UCSD-AML1 (cell line): ENCODE data around the gene ZNF541.
A peak's percentile ranks its signal among the peaks of the same experiment; 100 is the strongest.

ENCODE experiments used
- DNase-seq: peaks from one replicate; lab custom pipeline; 2025; ENCODE audit not compliant: unreplicated experiment; lab: John Stamatoyannopoulos, UW

The ZNF541 gene, protein sequence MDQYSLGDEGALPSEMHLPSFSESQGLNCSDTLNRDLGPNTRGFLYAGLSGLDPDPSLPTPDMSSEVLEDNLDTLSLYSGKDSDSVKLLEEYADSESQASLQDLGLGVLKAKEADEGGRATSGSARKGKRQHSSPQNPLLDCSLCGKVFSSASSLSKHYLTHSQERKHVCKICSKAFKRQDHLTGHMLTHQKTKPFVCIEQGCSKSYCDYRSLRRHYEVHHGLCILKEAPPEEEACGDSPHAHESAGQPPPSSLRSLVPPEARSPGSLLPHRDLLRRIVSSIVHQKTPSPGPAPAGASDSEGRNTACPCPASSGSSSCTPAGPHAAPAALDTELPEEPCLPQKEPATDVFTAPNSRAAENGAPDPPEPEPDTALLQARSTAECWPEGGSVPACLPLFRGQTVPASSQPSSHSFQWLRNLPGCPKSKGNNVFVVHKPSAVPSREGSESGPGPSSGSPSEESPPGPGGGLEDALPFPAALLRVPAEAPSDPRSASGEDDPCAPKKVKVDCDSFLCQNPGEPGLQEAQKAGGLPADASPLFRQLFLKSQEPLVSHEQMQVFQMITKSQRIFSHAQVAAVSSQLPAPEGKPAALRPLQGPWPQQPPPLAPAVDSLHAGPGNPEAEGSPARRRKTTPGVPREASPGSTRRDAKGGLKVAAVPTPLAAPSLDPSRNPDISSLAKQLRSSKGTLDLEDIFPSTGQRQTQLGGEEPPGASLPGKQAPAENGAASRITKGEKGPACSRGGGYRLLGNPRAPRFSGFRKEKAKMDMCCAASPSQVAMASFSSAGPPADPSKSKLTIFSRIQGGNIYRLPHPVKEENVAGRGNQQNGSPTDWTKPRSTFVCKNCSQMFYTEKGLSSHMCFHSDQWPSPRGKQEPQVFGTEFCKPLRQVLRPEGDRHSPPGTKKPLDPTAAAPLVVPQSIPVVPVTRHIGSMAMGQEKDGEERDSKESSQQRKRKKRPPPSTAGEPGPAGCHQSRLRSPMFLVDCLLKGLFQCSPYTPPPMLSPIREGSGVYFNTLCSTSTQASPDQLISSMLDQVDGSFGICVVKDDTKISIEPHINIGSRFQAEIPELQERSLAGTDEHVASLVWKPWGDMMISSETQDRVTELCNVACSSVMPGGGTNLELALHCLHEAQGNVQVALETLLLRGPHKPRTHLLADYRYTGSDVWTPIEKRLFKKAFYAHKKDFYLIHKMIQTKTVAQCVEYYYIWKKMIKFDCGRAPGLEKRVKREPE (N-terminal part only)

DNA sequence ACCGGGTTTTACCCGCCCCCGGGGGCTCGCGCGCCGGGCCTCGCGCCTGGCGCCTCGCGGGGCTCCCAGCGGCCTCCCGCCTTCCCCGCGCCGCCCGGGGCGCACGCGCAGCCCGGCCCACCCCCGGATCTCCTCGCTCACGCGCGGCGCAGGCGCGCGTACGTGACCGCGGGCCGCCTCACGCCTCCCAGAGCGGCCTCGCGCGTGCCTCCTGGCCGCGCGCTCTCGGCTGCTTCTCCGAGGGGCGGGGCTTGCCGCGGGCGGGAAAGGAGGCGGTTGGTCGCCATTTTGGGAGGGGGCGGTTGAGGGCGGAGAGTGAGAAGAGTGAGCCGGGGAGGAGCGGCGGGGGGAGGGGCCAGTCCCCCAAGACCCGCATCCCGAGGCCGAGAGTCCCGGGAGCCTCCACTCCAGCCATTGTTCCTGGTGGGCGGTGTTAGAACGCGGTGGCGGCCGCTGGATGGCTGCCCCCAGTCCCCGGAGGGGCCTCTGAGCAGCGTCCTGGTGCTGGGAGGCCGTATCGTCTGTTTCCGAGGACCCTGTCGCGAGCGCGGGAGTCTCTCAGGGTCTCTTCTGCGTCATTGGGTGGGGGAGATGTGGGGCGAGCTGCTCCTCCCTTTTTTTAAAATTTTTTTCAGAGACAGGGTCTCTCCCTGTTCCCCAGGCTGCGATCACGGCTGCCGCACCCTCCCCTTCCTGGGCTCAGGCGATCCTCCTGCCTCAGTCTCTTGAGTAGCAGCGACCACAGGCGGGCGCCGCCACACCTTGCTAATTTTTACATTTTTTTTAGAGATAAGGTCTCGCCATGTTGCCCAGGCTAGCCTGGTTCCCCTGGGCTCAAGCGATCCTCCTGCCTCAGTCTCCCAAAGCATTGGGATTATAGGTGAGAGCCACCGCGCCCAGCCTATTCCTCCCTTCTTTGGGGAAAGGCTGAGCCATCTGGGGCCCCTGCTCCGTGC, at the start of gene ZNF541:
TSS of gene ZNF541 (minus strand) at position 78 of the 956 bp plus-strand sequence. CDS start 17,292 bp downstream, outside the sequence.
- DNase-seq, result no peak

DNA sequence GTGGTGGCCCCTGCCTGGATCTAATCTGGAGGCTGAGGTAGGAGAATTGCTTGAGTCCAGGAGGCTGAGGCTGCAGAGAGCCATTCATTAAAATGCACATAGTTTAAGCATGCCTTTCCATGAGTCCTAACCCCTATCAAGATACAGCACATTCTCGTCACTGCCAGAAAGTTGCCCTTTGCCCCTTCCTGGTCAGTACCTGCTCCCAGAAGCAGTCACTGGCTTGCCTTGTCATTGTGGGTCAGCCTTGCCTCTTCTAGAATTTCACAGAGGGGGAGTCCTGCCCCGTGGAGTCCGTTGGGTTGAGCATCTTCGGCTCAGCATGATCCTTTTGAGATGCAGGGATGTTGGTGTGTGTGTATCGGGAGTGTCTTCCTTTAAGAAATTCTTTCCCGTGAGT, 46.8 kb upstream of the ZNF541 start:
- no peak for DNase-seq

DNA sequence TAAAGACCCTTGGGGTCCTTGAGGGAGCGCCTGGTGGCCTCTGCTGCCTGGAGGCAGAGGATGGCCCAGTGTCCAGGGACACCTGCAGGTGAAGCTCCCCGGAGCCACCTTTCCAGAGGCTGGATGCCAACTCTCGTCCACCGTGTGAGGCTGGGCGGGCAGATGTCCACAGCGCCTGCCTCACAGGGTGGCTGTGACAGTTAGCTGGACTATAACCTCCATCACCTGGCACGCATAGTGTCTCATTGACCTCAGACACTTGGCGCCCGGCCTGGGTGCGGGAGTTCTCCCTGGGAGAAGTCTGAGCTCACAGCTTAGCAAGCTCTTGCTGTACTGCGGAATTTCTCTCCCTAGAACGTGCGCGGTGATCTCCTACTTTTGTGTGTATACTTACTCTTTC, 45.8 kb upstream of the ZNF541 start:
- no peak for DNase-seq

DNA sequence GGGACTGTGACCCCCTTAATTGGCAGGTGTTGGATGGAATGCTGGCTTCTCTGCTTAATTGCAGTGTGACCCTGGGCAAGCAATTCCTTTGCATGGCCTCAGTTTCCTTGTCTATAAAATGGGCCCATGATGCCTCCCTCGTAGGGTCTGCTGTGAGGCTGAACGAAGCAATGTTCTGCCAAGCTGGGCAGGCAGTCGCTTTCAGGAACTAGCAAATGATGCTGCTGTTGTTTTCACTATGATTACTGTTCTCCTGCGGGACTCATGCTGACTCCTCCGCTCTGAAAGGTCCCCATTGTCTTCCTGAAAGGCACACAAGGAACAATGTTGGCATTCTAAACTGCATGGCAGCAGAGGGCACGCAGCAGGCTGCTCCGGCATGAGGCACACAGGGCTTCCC, 42.8 kb upstream of the ZNF541 start:
- no peak for DNase-seq

DNA sequence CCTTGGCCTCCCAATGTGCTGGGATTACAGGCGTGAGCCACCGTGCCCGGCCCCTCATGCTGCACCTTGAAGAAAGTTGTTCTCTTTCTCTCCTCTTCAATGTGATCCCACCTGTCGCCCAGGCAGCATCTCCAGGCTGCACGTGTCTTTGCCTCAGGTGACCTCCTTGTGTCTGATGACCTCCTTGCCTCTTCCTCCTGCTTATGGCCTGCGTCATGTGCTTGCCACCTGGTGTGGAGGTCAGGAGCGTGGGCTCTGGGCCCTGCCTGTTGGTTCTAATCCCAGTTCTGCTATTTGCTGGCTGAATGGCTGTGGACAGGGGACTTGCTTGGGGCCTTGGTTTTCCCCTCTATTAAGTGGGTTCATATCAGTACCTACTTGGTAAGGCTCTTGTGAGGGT, 42.3 kb upstream of the ZNF541 start:
- no peak for DNase-seq

DNA sequence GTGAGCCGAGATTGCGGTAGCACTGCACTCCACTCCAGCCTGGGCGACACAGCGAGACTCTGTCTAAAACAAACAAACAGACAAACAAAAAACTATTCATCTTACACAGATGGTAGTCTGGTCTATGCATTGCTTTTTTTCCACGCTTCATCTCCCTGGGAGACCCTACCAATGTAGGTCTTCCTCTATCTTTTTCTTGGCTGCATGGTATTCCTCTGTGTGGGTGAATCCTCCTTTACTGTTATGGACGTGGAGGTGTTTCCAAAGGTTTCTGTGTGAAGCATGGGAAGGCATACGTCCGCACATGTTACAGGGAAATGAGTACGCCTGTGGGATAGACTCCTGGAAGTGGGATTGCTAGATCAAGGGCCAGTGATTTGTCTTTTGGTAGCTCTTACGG, 41.6 kb upstream of the ZNF541 start:
- DNase-seq, result no peak

DNA sequence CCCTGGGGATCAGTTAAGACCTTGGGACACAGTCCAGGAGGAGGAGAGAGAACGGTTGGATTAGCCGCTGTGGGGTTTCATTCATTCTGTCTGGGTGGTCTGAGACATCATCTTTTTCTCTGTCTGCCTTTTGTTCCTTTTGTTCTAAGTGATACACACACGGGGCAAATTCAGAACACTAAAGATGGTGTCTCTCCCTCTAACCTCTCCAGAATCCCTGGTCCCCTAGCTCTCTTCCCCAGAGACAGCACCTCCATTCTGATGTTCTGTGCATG, 41.0 kb upstream of the ZNF541 start:
- DNase-seq, result no peak

DNA sequence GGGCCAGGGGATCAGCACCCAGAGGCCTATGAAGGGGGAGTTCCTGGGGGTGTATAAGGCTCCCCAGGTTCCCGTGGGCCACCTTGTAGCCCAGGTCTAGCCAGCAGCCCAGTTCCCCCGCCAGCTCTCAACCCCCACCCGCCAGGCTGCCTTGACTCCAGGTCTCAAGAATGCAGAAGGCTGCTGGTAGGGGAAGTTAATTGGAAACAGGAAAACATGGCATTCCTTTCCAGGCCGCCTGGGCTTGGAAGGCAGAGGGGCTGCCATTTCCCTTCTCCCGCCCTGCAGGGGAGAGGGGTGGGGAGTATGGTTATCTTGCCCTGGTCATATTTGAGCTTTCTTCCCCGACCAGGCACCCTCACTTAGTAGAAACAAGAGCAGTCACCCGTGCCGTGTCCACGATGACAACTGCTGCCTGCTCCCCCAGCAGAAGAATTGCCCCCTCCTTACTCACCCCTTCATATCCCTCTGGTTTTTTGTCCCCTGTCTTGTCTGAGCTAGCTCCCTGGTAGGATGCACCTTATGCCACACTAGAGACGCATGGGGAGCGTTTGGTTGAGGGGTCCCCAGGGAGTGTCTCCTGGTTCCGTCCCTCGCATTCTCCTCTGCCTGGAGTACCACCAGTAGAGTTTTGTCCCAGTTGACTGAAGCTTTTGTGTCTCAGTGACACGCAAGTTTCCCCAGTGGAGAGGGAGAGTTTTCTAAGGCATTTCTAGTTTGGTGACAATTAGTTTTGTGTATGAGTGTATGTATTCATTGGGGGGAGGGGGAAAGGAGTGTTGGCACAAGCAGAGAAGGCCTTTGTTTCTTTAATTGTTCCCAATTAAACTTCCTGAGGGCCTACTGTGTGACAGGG, 40.4 kb upstream of the ZNF541 start:
- peak; percentile 21 for DNase-seq

DNA sequence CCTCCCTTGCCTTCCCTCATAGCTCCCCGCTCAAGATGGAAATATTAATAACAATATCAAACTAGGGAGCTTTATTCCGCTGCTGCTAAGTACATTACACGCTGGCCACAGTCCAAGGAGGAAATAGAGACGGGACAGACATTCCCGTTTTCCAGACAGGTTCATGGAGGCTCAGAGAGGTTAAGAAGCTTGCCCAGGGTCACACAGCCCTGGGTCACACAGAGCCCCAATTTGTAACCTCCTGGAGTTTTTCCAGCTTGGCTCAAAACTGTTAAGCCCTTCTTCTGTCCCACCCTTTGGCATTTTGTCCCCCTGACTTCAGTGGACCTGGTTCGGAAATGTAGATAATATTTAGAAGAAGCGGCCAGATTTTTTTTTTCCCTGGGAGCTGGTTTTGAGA, 38.0 kb upstream of the ZNF541 start:
- no peak for DNase-seq

DNA sequence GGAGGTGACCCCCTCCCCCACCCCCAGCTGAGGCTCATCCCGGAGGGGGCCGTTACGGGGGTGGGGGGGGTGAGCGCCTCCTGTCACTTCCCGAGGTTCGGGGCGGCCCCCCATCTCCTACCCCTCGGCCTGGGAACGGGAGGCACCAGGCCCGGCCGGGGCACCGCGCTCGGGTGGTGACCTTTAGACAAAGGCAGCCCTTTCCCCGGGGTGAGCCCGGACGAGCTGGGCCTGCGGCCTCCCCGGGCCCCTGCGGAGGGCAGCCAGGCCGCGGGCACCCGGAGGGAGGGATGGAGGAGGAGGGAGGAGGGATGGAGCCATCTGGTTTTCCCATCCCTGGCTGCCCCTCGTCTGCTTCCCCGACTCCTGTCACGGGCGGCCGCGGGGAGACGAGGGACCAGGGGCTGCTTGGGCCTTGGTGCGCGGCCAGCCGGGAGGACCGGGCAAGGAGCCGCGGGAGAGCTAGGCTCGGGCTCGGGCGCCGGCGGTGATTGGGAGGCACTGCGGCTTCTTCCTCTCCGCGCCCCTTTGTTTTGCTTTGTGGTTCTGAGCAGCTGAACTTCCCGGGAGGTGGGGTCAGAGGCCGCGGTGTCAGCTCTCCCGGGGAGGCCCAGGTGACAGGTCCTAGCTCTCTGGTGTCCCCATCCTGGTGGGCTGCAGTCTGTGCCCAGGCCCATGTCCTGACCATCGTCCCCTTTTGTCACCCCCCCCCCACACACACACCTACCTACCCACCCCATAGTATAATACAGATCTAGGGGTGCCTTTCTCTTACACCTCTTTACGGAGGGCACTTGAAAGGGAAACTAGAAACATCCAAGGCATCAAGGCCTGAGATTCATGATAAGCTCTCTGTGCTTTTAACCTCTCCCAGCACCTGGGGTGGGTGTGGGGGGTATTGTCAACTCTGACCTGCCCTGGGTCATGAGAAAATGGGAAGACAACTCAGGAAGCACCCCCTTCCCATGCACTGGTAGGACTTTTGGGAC, 37.3 kb upstream of the ZNF541 start:
- peak; percentile 51 for DNase-seq

DNA sequence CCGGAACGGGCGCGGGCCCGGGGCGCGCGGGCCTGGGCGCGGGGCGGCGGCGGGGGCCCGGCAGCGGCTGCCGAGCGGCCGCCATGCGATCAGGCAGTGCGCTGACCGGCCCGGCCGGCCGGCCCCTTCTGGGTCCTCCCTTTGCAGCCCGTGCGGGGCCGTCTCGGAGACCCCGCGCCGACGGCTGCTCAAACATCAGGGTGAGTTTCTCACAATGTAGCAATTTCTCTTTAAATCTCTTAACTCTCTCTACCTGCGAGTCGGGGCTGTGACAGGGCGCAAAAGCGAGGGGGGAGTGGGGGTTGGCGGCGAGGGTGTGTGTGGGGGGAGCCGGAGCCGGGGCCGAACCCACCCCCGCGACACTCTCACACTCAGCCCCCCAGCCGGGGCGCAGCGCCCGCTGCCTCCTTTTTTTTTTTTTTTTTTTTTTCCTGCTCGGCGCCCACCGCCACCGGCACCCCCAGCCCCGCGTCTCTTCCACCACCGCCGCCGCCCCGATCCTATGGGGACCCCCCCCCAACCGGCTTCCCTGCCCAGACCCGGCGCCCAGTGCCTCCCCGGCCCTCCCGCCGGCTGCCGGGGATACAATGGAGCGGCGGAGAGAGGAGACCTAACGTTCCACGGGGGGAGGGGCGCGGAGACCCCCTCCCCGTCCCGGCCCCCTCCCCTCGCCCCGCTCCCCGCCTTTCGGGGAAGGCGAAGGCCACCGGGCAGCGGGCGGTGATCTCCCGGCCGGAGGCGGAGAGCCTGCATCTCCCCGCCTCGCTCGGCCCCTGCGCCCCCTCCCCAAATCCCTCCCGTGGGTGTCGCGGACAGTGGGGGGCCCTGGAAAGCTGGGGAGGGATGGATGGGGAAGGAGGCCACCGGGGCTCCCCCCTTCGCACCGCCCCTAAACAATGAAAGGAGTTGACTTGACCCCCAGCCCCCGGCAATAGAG, 36.3 kb upstream of the ZNF541 start, which contains the start of gene BICRA:
TSS of gene BICRA (plus strand) at position 166 of the 937 bp plus-strand sequence. CDS start 64,441 bp downstream, outside the sequence.
- peak; percentile 84 for DNase-seq

DNA sequence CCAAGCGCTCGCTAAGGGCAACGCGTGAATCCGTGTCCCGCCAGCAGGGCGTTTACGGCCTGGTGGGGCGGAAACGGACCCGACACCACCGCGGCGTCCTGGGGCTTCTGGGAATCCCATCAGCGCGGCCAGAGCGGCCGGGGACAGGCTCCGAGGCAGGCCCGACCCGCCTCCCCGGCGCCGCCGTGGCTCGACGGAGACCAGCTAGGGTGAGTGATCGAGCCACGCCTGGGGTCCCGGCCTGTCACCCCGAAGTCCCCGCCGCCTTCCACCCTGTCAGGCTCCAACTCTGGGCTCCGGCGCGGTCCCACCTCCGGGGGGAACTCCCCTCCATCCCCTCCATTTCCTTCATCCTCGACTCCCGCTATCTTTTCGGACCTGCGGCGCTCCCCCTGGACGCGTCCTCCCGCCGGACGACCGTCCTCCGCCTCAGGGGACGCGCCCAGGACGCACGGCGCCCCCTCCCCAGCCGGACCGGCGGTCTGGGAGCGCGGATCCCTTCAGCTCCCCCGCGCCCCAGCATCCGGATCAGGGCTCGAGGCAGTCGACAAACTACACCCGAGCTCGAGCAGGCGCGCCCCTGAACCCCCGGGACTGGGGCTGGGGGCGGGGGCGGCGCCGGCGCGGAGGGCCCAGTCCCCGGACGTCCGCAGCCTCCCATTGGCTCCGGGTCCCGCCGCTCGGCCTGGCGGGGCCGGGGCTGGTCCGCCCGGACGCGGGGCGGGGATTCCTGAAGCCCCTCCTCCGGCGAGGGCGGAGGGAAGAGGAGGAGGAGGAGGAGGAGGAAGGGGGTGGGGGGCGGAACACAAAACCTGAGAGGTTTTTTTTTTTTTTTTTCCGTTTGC, 35.3 kb upstream of the ZNF541 start:
- DNase-seq, result peak; percentile 97

DNA sequence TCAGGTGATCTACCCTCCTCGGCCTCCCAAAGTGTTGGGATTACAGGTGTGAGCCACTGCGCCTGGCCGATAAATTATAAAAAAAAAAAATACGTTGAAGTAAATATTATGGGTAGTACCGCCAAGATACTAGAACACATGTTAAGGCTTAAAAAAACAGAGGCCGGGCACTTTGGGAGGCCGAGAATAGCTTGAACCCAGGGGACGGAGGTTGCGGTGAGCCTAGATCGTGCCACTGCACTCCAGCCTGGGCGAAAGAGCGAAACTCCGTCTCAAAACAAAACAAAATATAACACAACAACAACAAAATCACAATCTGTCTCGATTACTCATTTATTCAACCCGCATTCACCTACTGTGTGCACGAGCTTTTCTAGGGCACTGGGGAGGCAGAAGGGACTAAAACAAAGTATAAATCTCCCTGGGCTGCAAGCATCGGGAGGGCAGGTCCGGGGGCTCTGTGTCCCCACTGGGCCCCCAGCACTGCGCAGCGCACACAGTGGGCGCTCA, 34.7 kb upstream of the ZNF541 start:
- no peak for DNase-seq

DNA sequence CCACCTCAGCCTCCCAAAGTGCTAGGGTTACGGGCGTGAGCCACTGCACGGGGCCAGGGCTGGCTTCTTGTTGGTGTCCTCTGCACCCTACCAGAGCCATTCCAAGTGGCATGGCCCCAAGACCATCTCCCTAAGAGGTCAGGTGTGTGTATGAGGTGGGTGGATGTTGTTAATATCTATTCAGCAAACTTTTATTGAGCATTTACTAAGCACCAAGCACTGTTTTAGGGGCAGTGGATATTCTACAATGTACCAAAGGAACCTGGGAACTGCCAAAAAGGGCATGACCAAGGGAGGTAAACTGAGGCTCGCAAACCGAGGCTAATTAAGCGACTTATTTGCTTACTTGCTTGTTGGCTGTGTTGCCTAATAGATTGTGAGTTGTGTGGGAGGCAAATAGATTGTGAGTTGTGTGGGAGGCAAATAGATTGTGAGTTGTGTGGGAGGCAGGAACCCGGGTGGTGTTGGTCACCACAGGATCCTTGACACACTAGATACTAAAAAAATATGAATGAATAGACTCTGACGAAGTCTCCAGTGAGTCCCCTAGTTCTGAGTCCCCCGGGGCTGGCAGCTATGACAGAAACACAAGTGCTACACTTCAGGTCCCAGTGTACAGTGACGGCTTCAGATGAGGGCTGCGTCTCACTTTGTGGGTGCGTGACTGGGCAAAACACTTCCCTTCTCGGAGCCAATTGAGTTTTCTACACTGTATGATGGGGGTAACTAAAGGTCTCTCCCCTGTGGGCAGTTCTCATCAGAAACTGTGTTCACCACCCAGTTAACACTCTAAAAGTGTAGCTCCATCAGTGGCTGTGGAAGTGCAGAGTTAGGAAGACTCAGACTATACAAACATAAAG, 31.0 kb upstream of the ZNF541 start:
- DNase-seq, result peak; percentile 21
